HepG2 (cell line): Measurements from ENCODE around the gene CDX1. TPM values are rescaled to one million over a fixed set of nuclear protein-coding genes. Genes with fewer than 3 reads are reported as not detected.

Experiments used
- ARID5B ChIP-seq: IDR thresholded peaks from 2 replicates; pipeline ENCODE4 v1.4.0; 2020; ENCODE audit warnings: mild to moderate bottlenecking, missing genetic modification reagents
- CEBPG ChIP-seq: IDR thresholded peaks from 2 replicates; pipeline ENCODE4 v1.6.1; 2016
- ELF1 ChIP-seq: sonication (generic); formaldehyde crosslinking; IDR thresholded peaks from 2 replicates; pipeline ENCODE4 v1.4.0; 2020; ENCODE audit warnings: missing genetic modification reagents
- ERF ChIP-seq: IDR thresholded peaks from 2 replicates; pipeline ENCODE4 v1.6.1; 2018; ENCODE audit warnings: missing biosample characterization, missing genetic modification reagents
- KLF13 ChIP-seq: sonication (generic); formaldehyde crosslinking; IDR thresholded peaks from 2 replicates; pipeline ENCODE4 v1.4.0; 2020; ENCODE audit warnings: mild to moderate bottlenecking, missing genetic modification reagents
- NR2C2 ChIP-seq: sonication (generic); formaldehyde crosslinking; IDR thresholded peaks from 2 replicates; pipeline ENCODE4 v1.4.0; 2020; ENCODE audit warnings: missing genetic modification reagents, mild to moderate bottlenecking, moderate library complexity, borderline replicate concordance
- NR2F6 ChIP-seq, 2 experiments: IDR thresholded peaks; 2 replicates each; pipeline ENCODE4 v1.6.1; 2016; ENCODE audit warnings: antibody characterized with exemption in 1 of 2, mild to moderate bottlenecking in 1 of 2
- SALL1 ChIP-seq: sonication (generic); formaldehyde crosslinking; IDR thresholded peaks from 2 replicates; pipeline ENCODE4 v1.8.0; 2022; ENCODE audit warnings: mild to moderate bottlenecking, missing genetic modification reagents
- STAG1 ChIP-seq: sonication (generic); formaldehyde crosslinking; IDR thresholded peaks from 2 replicates; pipeline ENCODE4 v1.4.0; 2020; ENCODE audit warnings: missing genetic modification reagents
- ZBTB40 ChIP-seq, 2 experiments: fragments of 450-650 bp in 1 of 2; sonication (generic) in 1 of 2; formaldehyde crosslinking in 1 of 2; IDR thresholded peaks; 2 replicates each; pipeline versions ENCODE4 v1.6.1 to v1.8.0; 2016 to 2022; ENCODE audit warnings: antibody characterized with exemption in 1 of 2, mild to moderate bottlenecking in 1 of 2, missing genetic modification reagents in 1 of 2
- ZBTB7B ChIP-seq: sonication (generic); formaldehyde crosslinking; IDR thresholded peaks from 2 replicates; pipeline ENCODE4 v1.4.0; 2020; ENCODE audit warnings: missing genetic modification reagents
- ZFX ChIP-seq: sonication (generic); formaldehyde crosslinking; IDR thresholded peaks from 2 replicates; pipeline ENCODE4 v1.4.0; 2020; ENCODE audit warnings: mild to moderate bottlenecking, low read depth, missing genetic modification reagents, moderate library complexity
- ZFY ChIP-seq: sonication (generic); formaldehyde crosslinking; IDR thresholded peaks from 2 replicates; pipeline ENCODE4 v1.4.0; 2020; ENCODE audit warnings: missing genetic modification reagents
- ZMYM3 ChIP-seq: sonication (generic); formaldehyde crosslinking; IDR thresholded peaks from 2 replicates; pipeline ENCODE4 v1.5.1; 2020; ENCODE audit warnings: mild to moderate bottlenecking, missing genetic modification reagents
- ZNF333 ChIP-seq: sonication (generic); formaldehyde crosslinking; IDR thresholded peaks from 2 replicates; pipeline ENCODE4 v1.4.0; 2020; ENCODE audit warnings: mild to moderate bottlenecking, missing genetic modification reagents, borderline replicate concordance
- ZNF350 ChIP-seq: sonication (generic); formaldehyde crosslinking; IDR thresholded peaks from 2 replicates; pipeline ENCODE4 v1.4.0; 2020; ENCODE audit warnings: mild to moderate bottlenecking, low read depth, missing genetic modification reagents, borderline replicate concordance
- ZNF720 ChIP-seq: sonication (generic); formaldehyde crosslinking; IDR thresholded peaks from 2 replicates; pipeline ENCODE4 v1.4.0; 2020; ENCODE audit warnings: missing genetic modification reagents
- ZNF781 ChIP-seq: sonication (generic); formaldehyde crosslinking; IDR thresholded peaks from 2 replicates; pipeline ENCODE4 v1.5.1; 2020; ENCODE audit warnings: borderline replicate concordance, mild to moderate bottlenecking, missing genetic modification reagents; ENCODE audit errors: not compliant biosample characterization
- polyA plus RNA-seq, 8 experiments: library from polyadenylated mRNA; depleted of rRNA in 3 of 8; stranded (reverse) in 7 of 8; unstranded in 1 of 8; fragments of >200 nt; fragmentation: Illumina TruSeq in 4 of 8; extraction: Trizol in 4 of 8; gene quantifications; 2 replicates each; pipeline versions ENCODE4 v1.2.1 to v1.2.3, GENCODE V29; 2011 to 2016; ENCODE audit warnings: low read depth in 4 of 8, missing spikeins in 1 of 8, mixed read lengths in 1 of 8; ENCODE audit not compliant: insufficient read depth in 1 of 8
- total RNA-seq, 5 experiments: library from RNA; depleted of rRNA; stranded (reverse); fragments of >200 nt; fragmentation: Illumina TruSeq; extraction: Trizol; gene quantifications; 2 replicates each; pipeline ENCODE4 v1.2.3, GENCODE V29; 2016; ENCODE audit warnings: low read depth in 1 of 5

Gene CDX1
- total and polyA plus RNA-seq, 2 of the 13 experiments (the other 11 are each of a cell fraction or from before 2014, with no cell fraction given) = not detected

GRCh38 chr5:150163547-150164059 lies 3.0 kb upstream of the CDX1 start (continued):
- TF ChIP-seq ZFX (CRISPR knock-in tag) (no peak; the same call in 1 of the 2 replicates), KLF13 (CRISPR knock-in tag) (no peak), ZFY (CRISPR knock-in tag) (peak; percentile 30; the same call in 1 of the 2 replicates), NR2C2 (CRISPR knock-in tag) (peak; percentile 77), ZNF350 (CRISPR knock-in tag) (0 out of 2 replicates have a peak, but pooled peaks have one; percentile 30), ZNF333 (CRISPR knock-in tag) (no peak), ERF (CRISPR knock-in tag) (no peak), ZBTB40 (IDR thresholded peaks at IDR 0.05) (no peak), ZBTB40 (CRISPR knock-in tag; IDR thresholded peaks at IDR 0.05) (no peak), ZNF781 (CRISPR knock-in tag) (peak; percentile 17), NR2F6 (IDR thresholded peaks at IDR 0.05) (peak; percentile 84), NR2F6 (CRISPR knock-in tag; IDR thresholded peaks at IDR 0.05) (peak; percentile 72), ZNF720 (CRISPR knock-in tag) (no peak), SALL1 (CRISPR knock-in tag) (peak; percentile 40; the same call in 1 of the 2 replicates), STAG1 (no peak), ZMYM3 (peak; percentile 73), ZBTB7B (CRISPR knock-in tag) (peak; percentile 34; the same call in 1 of the 2 replicates), ELF1 (CRISPR knock-in tag) (0 out of 2 replicates have a peak, but pooled peaks have one; percentile 16), ARID5B (peak; percentile 15; the same call in 1 of the 2 replicates), CEBPG (CRISPR knock-in tag) (no peak)
